ENCODE measurements around the gene KSR2.

KSR2 gene

GRCh38 chr12:117836999-117837736 is 131.6 kb downstream of the KSR2 start:
- H3K27ac ChIP-seq (ENCODE audit: extremely low read depth, low read depth, low read length) = no peak overlapping the region
- CTCF ChIA-PET = interaction anchor here (0.6 to 10.2 kb wide), 57 partner anchors 10 to 1849 kb away, joined by 3 to 125 read pairs (median 4); no protein-coding TSS in a partner anchor
- POLR2A ChIA-PET = no interaction called here
- H3K4me1 ChIP-seq (ENCODE audit: control insufficient read depth, insufficient read depth, low read length) = no peaks in the 10 kb centered on the region
- no peak overlapping the region for H3K4me3 ChIP-seq (ENCODE audit: low read depth, low read length)
- no peaks in the 10 kb centered on the region for H3K9me3 ChIP-seq (ENCODE audit: control insufficient read depth, insufficient read depth, low read depth, low read length)
- no peaks in the 10 kb centered on the region for H3K36me3 ChIP-seq (ENCODE audit: control insufficient read depth in 2 of 2, insufficient read depth in 1 of 2, low read length in 2 of 2)
- TF ChIP-seq ZFP41 (tag by site-specific recombination; IDR thresholded peaks at IDR 0.05; ENCODE audit: borderline replicate concordance) (no peak), ZFP69B (tag by site-specific recombination; IDR thresholded peaks at IDR 0.05) (no peak), ZNF302 (tag by site-specific recombination; IDR thresholded peaks at IDR 0.05; ENCODE audit: low read depth) (no peak), ZSCAN4 (tag by site-specific recombination; IDR thresholded peaks at IDR 0.05) (no peak), ZNF350 (tag by site-specific recombination; IDR thresholded peaks at IDR 0.05) (no peak), ZNF324 (tag by site-specific recombination; IDR thresholded peaks at IDR 0.05) (no peak), ZSCAN30 (tag by site-specific recombination; IDR thresholded peaks at IDR 0.05) (0 out of 2 replicates have a peak, but pooled peaks have one; percentile 35), ZNF654 (tag by site-specific recombination; IDR thresholded peaks at IDR 0.05; ENCODE audit: low read depth) (peak; percentile 91), ZNF571 (tag by site-specific recombination; IDR thresholded peaks at IDR 0.05) (no peak), ZNF155 (tag by site-specific recombination; IDR thresholded peaks at IDR 0.05) (no peak), ZNF280D (tag by site-specific recombination; IDR thresholded peaks at IDR 0.05) (no peak), ZNF664 (tag by site-specific recombination; IDR thresholded peaks at IDR 0.05) (no peak), ZNF148 (tag by site-specific recombination; IDR thresholded peaks at IDR 0.05; ENCODE audit: borderline replicate concordance) (no peak), ATF2 (tag by site-specific recombination; IDR thresholded peaks at IDR 0.05; ENCODE audit: low read depth) (no peak), SP2 (tag by site-specific recombination; IDR thresholded peaks at IDR 0.05) (no peak), ZBTB17 (tag by site-specific recombination; IDR thresholded peaks at IDR 0.05) (peak; percentile 22; the same call in 1 of the 2 replicates), ZNF133 (tag by site-specific recombination; IDR thresholded peaks at IDR 0.05) (peak; percentile 62; the same call in 1 of the 2 replicates), ZBTB7A (tag by site-specific recombination; IDR thresholded peaks at IDR 0.05; ENCODE audit: low read depth) (no peak), GFI1B (tag by site-specific recombination; IDR thresholded peaks at IDR 0.05) (no peak), ZNF114 (tag by site-specific recombination; IDR thresholded peaks at IDR 0.05) (no peak), ZNF354C (tag by site-specific recombination; IDR thresholded peaks at IDR 0.05; ENCODE audit: borderline replicate concordance, low read depth) (no peak), ZNF692 (tag by site-specific recombination; IDR thresholded peaks at IDR 0.05) (no peak), ZNF548 (tag by site-specific recombination; IDR thresholded peaks at IDR 0.05) (no peak), CTCF (tag by site-specific recombination; IDR thresholded peaks at IDR 0.05) (peak; percentile 86), ZNF416 (tag by site-specific recombination; IDR thresholded peaks at IDR 0.05) (no peak), ZNF830 (tag by site-specific recombination; IDR thresholded peaks at IDR 0.05; ENCODE audit: low read depth) (no peak)

All from HEK293 (cell line).